GM21360 (cell line): ENCODE data around the gene OBSCN.

Source experiments
- ATAC-seq: cut with Tn5 transposase; IDR thresholded peaks from one replicate; pipeline ENCODE4 v1.9.1; 2021; ENCODE audit warnings: mild to moderate bottlenecking, moderate library complexity; ENCODE audit not compliant: unreplicated experiment

OBSCN gene

DNA sequence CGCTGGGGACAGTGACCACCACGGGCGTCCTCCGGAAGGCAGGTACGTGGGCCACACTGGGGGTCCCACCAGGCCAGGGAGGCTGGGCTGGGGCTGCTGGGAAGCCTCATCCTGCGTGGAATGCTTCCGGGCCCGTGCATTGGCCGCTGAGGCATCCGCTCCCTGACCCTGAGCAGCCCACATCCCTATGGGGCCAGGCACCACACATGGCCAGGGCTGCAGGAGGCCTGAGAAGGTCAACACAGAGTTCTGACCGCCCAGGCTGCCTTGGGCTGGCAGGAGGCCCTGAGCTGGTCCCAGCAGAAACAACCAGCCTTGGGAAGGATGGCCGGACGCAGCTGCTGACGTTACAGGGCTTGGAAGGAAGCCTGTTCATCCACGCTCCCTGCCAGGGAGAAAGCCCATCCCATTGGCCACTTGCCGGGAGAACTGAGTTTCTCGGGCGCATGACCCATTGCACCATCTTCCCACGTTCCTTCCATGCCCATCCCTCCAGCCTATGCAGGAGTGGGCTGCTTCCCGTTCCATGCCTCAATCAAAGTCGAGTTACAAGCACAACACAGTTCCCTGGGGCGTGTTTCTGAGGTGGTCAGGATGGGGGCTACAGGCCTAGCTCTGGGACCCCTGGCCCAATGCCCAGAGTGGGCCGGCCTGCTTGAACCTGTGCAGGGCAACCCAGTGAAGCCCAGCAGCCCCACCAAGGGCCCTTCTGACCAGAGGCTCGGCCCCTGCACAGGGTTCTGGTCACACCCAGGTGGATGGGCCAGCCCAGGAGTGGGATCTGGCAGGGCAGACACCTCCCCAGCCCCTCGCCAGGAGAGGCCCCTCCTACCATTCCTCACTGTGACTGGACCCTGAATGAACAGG is 167.1 kb downstream of the OBSCN start:
- ATAC-seq: no peak

DNA sequence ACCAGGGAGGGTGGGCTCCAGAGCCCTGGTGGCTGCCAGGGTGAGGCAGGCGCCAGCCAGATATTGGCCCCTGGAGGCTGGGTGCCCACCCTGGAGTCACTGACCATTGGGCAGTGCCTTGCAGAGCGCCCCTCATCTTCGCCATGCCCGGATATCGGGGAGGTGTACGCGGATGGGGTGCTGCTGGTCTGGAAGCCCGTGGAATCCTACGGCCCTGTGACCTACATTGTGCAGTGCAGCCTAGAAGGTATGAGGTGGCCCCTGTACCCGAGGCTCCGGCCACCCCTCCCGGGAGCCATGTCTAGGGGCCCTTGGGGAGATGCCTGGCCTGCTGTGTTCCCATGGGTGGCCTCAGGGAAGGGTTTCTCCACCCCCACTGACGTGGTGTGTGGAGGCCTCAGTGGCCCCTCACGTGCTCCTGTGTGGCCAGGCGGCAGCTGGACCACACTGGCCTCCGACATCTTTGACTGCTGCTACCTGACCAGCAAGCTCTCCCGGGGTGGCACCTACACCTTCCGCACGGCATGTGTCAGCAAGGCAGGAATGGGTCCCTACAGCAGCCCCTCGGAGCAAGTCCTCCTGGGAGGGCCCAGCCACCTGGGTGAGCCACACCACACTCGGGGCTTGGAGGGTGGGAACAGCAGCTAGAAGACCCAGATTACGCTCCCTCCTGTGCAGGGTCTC is 167.9 kb downstream of the OBSCN start:
- no peak for ATAC-seq

DNA sequence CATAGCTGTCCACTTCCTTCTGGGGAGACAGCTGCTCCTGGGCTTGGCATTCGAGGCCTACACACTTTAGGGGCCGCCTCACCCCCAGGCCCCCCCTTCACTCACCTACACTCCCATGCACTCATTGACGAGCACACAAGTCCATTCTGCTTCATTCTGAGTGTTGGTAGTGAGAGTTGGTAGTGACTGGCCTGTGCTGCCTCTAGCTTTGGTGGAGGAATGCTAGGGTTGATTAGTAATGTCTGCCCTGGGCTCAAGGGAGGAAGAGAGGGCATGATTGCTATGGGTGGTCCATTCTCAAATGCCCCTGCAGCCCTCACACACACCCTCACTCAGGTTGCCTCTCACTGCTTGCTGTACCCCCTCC is 168.4 kb downstream of the OBSCN start:
- no peak for ATAC-seq

DNA sequence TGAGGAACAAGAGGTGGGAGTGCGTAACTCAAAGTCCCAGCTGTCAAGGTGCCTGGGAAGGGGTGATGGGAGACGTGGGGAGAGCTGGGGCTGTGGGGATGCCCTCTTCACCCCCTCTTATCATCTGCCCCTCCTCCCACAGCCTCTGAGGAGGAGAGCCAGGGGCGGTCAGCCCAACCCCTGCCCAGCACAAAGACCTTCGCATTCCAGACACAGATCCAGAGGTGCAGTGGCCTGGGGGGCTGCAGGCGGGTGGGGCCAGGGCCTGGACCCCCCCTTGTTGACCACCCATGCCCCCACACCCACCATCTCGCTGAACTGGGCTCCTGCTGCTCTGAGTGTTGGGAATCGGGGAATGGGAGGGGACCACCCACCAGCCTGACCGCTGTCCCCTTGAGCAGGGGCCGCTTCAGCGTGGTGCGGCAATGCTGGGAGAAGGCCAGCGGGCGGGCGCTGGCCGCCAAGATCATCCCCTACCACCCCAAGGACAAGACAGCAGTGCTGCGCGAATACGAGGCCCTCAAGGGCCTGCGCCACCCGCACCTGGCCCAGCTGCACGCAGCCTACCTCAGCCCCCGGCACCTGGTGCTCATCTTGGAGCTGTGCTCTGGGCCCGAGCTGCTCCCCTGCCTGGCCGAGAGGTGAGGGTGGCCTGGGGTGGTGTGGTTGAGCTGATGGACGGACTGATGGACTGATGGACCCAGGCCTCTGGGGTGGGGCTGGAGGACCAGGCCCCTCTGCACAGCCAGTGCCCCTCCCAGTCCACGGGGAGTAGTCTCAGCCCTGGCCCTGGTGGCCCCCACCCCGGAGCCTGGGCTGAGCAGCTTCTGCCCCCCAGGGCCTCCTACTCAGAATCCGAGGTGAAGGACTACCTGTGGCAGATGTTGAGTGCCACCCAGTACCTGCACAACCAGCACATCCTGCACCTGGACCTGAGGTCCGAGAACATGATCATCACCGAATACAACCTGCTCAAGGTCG is 169.1 kb downstream of the OBSCN start:
- ATAC-seq: no peak

DNA sequence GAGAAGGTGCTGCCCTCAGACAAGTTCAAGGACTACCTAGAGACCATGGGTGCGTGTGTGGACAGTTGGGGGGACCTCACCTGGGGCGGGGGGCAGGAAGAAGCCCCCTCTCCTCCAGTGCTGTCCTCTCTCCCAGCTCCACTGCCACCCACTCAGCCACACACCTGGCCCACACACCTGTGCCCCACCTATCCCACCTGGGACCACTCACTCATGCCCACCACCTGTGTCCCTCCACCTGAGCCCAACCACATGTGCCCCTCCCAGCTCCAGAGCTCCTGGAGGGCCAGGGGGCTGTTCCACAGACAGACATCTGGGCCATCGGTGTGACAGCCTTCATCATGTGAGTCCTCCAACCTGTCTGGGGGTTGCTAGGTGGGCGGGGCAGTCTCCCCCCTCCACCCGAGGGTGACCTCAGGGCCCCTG is 169.8 kb downstream of the OBSCN start:
- ATAC-seq: no peak

DNA sequence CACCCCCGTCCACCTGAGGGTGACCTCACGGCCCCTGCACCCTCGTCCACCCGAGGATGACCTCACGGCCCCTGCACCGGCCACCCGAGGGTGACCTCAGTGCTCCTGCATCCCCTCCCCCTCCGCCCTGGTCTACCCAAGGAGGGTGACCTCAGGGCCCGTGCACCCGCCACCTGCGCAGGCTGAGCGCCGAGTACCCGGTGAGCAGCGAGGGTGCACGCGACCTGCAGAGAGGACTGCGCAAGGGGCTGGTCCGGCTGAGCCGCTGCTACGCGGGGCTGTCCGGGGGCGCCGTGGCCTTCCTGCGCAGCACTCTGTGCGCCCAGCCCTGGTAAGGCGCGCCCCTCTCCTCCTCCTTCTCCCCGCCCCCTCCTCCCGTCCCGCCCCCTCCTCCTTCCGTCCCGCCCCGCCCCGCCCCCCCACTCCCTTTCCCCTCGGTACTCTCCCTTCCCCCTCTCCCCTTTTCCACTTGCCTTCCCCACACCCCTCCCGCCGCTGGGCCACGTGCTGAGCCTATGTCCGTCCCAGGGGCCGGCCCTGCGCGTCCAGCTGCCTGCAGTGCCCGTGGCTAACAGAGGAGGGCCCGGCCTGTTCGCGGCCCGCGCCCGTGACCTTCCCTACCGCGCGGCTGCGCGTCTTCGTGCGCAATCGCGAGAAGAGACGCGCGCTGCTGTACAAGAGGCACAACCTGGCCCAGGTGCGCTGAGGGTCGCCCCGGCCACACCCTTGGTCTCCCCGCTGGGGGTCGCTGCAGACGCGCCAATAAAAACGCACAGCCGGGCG is 170.4 kb downstream of the OBSCN start:
- no peak for ATAC-seq

DNA sequence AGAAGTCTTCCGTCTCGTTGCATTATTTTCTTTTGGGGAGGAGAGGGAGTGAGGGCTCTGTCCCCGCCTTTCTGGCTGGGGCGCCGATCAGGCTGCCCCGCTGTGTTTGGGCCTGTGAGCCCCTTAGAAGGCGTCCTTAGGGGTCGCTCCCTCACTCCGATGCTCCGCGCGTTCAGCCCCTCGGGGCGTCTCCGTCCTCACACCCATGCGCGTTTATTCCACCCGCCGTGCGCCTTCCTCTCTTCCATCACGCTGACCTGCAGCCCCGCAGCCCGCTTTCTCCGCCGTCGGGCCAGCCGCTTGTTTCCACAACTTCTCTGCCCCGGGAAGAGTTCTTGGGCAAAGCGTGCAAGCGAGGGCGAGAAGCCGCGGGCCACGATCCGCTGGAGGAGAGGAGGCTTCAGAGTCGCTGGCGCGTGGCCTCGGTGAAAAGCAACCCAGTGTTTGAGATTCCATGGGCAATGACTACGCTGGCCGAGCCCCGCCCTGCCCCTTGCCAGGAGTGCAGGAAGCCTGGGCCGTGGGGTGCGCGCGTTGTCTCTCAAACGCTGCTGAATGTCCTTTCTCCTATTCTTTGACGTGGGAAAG is 171.1 kb downstream of the OBSCN start:
- ATAC-seq: no peak

DNA sequence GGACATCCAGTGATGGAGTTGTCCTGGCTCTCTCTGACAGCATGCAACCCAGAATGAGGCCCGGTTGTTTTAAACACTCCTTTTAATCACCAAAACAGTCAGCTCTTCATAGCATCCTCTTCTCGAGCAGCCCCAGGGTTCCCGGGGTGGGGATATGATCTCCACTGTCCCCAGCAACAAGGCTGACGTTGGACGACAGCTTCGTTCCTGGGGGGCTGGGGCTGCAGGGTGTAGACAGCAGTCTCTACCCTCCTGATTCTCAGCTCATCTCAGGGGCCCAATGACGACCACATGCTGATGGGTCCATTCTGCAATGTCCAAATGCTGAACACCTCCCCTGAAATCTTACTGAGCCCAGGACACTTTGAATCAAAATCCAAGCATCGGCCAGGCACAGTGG is 171.8 kb downstream of the OBSCN start:
- ATAC-seq: no peak

DNA sequence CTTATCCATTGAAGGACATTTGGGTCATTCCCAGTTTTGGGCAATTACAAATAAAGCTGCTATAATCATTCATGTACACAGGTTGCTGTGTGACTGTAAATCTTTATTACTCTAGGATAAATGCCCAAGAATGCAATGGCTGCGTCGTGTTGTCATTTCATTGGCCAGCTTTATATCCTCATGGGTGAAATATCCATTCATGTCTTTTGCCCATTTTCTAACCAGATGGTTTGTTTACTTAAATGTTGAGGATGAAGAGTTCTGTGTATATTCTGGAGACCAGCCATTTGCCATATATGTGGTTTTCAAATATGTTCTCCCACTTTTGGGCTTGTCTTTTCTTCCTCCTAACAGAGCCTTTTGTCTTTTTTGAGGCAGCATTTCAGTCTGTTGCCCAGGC is 173.5 kb downstream of the OBSCN start:
- ATAC-seq: no peak

DNA sequence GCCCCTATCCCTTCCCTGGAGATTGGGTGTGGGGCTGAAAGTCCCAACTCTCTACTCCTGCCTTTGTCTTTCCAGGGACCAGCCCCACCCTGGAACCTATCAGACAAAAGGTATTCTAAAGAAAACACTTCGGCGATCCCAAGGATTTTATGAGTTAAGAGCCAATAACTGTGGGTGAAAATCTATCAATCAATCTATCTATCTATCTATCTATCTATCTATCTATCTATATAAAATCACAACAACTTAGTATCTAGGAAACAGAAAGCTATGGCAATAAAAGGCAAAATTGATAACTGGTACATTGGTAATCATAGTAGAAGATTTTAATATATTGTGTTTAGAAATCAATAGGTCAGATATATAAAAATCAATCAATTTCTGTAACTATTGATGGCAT is 175.9 kb downstream of the OBSCN start:
- ATAC-seq: no peak

DNA sequence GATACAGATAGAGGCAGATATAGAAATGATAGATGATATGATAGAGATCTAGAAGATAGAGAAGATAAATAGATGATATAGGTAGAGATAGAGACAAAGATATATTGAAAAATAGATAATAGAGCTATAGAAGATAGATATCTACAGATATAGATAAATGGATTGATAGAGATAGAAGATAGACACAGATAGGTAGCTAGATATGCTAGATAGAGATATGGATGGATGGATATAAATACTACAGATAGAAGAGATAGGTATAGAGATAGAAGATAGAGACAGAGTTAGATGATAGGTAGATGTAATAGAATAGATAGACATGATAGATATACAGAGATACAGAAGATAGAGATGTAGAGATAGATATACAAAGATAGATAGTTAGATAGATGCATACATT is 177.4 kb downstream of the OBSCN start:
- no peak for ATAC-seq

DNA sequence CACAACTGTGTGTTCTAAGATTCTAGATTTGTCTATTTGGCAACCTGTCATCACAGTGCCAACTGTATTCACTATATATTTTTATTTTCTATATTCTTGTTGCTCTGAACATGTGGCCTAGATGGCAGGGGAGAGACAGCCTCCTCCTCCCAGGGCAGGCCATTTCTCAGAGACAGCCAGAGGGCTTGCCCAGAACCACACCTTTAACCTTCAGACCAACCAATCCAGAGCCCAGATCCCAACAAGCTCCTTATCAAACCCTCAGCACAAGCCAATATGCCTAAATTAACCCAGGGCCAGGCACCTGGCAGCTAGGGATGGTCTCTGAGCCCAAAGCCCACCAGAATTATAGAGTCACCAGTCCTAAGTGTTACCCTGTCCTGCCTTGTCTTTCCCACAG is 179.5 kb downstream of the OBSCN start:
- no peak for ATAC-seq

DNA sequence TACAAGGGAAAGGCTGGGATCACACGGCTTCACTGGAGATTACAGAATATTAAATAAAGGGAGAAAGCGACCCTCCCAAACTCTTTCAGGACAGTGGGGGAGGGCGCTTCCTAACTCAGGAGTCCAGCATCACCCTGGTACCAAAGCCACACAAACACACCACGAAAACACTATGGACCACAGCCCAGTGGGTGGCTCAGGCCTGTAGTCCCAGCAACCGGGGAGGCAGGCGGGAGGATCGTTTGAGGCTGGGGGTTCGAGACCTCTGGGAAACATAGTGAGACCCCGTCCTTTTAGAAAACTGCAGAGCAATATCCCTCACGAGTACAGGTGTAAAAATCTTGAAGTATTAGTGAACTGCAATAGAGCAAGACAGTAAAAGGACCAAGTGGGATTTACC is 182.8 kb downstream of the OBSCN start:
- ATAC-seq: no peak

DNA sequence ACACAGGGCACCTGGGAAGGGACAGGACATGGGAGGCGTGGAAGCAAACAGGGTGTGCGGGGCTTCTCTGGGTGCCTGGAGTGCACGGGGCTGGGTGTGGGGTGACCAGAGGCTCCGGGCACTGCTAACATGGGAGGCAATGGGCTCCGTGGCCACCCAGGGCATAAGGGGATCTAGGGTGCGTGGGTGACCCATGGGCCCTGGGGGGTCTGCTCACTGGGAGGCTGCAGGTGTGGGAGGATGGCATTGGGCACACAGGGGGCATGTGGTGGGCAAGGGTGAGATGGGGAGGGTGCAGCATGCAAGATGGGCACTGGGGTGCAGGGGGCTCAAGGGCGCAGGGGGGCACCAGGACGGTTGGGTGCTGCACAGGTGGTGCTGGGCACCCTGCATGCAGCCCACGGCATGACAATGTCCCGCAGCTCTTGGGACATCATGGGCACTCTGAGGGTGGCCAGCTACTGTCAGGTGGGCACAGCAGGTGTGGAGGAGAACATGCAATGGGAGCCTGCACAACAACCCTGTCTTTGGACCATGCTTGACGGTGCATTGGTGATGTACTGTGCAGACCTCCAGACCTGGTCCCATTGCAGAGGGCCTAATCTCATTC is 183.7 kb downstream of the OBSCN start:
- no peak for ATAC-seq

DNA sequence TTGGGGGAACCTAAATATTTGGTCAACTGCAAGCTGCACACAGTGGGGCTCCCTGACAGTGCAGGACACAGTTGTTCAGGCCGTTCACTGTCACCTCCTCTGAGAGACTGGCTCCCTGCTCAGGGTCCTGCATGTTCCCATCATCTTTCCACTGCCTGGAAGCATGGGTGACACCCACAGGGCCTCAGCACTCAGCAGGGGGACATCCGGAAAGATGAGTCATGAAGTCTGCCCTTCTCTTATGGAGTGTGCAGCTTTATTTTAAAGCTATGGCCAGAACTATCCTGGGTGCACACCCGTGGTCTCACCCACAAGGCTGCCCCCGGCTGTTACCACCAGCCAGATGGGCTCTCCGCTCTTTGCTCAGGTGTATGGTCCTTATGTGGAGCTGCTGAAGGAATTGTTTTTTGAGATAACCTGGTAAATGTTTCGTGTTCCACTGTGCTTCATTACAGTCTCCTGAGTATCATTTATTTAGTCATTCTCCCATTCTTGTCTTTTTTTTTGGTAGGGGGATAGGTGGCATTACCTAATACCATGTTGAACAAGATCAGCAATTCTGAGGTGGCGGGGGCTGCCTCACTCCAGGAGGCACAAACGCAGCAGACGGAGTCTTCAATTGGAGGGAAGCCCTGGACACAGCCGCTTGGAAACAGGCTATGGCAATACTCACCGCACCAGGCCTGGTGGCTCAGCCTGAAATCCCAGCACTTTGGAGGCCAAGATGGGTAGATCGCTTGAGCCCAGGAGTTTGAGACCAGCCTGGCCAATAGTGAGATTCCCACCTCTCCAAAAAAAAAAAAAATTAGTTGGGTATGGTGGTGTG is 184.5 kb downstream of the OBSCN start:
- ATAC-seq: no peak

DNA sequence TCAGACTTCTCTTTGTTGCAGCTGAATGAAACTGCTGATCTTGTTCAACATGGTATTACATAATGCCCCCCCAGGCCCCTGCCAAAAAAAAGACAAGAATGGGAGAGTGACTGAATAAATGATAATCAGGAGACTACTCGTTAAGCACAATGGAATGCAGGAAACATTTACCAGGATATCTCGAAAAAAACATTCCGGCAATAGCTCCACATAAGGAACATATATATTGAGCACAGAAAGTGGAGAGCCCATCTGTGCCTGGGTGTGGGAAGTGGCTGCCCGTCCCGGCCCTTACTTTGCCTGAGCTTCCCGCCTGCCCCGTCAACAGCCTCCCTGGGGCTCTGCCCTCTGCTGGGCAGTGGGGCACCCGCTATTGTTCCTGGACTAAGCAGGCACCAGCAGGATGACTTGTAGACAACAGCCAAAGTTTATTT is 185.4 kb downstream of the OBSCN start:
- no peak for ATAC-seq

DNA sequence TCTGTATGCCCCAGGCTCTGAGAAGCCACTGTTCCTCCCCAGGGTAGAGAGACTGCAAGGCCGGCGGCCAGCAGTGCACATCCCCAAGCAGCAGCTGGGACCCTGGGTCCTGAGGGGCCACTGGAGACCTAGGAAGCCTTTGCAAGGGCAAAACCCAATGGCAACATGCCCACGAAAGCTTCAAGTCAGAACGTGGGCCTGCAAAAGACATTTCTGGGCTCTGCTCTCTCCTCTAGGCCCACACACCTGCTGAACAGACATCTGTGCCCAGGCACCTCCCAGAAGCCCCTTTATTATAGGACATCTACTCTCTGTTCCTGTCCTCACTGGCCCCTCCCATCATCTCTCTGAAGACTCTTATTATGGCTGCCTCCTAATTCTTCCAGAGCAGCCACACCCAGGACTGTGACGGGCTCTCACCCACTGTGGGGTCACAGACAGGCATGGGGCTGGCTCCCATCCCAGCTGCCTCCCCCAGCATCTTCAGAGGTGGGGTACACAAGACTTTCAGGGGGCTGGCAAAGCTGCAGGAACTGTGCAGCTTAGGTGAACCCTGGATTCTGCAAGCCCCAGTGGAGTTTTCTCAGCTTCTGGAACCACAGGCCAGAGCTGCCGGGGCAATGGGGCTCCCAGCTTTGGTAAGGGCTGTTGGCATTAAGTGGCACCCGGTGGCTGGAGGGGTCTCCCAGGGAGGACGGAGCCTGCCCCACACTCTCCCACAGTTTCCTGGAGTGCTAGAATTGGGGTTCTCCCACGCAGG is 186.1 kb downstream of the OBSCN start:
- ATAC-seq: no peak
